Measurements from ENCODE around the gene NHERF1.

Gene NHERF1

GRCh38 chr17:74752415-74752814, 4.0 kb downstream of the NHERF1 start:
- Histone ChIP-seq H3K9me3 (ENCODE audit: control insufficient read depth, insufficient read depth, low read depth, low read length) (no peaks in the 10 kb centered on the region), H3K36me3 (ENCODE audit: control insufficient read depth in 2 of 2, insufficient read depth in 1 of 2, low read length in 2 of 2) (no peaks in the 10 kb centered on the region), H3K4me3 (ENCODE audit: low read depth, low read length) (no peak overlapping the region), H3K27ac (ENCODE audit: extremely low read depth, low read depth, low read length) (no peak overlapping the region), H3K4me1 (ENCODE audit: control insufficient read depth, insufficient read depth, low read length) (peaks cover 7% of the 10 kb centered on the region)
- TF ChIP-seq ZNF391 (tag by site-specific recombination; IDR thresholded peaks at IDR 0.05; ENCODE audit: borderline replicate concordance, low read depth) (no peak), KLF16 (tag by site-specific recombination; IDR thresholded peaks at IDR 0.05) (no peak), REPIN1 (tag by site-specific recombination; IDR thresholded peaks at IDR 0.05; ENCODE audit: low read depth) (no peak), ZBTB21 (tag by site-specific recombination; IDR thresholded peaks at IDR 0.05) (no peak), BCL11A (tag by site-specific recombination; IDR thresholded peaks at IDR 0.05; ENCODE audit: low read depth) (no peak), SALL2 (tag by site-specific recombination; IDR thresholded peaks at IDR 0.05; ENCODE audit: borderline replicate concordance) (no peak), ZNF792 (tag by site-specific recombination; IDR thresholded peaks at IDR 0.05) (no peak), ZNF692 (tag by site-specific recombination; IDR thresholded peaks at IDR 0.05) (no peak), ZNF350 (tag by site-specific recombination; IDR thresholded peaks at IDR 0.05) (no peak), ZNF521 (tag by site-specific recombination; IDR thresholded peaks at IDR 0.05) (no peak), ZNF660 (tag by site-specific recombination; IDR thresholded peaks at IDR 0.05) (no peak), ZBTB1 (tag by site-specific recombination; IDR thresholded peaks at IDR 0.05) (no peak), MYNN (tag by site-specific recombination; IDR thresholded peaks at IDR 0.05; ENCODE audit: borderline replicate concordance) (no peak), ZSCAN16 (tag by site-specific recombination; IDR thresholded peaks at IDR 0.05) (no peak), ZNF560 (tag by site-specific recombination; IDR thresholded peaks at IDR 0.05; ENCODE audit: borderline replicate concordance) (no peak)
- TF ChIP-seq, protein P1, sequence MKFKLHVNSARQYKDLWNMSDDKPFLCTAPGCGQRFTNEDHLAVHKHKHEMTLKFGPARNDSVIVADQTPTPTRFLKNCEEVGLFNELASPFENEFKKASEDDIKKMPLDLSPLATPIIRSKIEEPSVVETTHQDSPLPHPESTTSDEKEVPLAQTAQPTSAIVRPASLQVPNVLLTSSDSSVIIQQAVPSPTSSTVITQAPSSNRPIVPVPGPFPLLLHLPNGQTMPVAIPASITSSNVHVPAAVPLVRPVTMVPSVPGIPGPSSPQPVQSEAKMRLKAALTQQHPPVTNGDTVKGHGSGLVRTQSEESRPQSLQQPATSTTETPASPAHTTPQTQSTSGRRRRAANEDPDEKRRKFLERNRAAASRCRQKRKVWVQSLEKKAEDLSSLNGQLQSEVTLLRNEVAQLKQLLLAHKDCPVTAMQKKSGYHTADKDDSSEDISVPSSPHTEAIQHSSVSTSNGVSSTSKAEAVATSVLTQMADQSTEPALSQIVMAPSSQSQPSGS (tag by site-specific recombination; IDR thresholded peaks at IDR 0.05; ENCODE audit: low read depth) = no peak
- TF ChIP-seq, protein P2, sequence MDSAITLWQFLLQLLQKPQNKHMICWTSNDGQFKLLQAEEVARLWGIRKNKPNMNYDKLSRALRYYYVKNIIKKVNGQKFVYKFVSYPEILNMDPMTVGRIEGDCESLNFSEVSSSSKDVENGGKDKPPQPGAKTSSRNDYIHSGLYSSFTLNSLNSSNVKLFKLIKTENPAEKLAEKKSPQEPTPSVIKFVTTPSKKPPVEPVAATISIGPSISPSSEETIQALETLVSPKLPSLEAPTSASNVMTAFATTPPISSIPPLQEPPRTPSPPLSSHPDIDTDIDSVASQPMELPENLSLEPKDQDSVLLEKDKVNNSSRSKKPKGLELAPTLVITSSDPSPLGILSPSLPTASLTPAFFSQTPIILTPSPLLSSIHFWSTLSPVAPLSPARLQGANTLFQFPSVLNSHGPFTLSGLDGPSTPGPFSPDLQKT (IDR thresholded peaks at IDR 0.05; ENCODE audit: borderline replicate concordance, low read depth, low read length) = no peak
- CTCF ChIA-PET = interaction anchor here (0.6 to 1.9 kb wide), 4 partner anchors 8 to 212 kb away, joined by 3 to 6 read pairs (median 4); no protein-coding TSS in a partner anchor
- POLR2A ChIA-PET = no interaction called here

- ChIA-PET POLR2A (interaction anchor here (1.5 kb wide), 1 partner anchor 18 kb away, joined by 3 read pairs; no protein-coding TSS in a partner anchor), CTCF (interaction anchor here (1.3 to 1.9 kb wide), 2 partner anchors 8 to 38 kb away, joined by 5 to 6 read pairs; no protein-coding TSS in a partner anchor)
- H3K9me3 ChIP-seq (ENCODE audit: control insufficient read depth, insufficient read depth, low read depth, low read length) = no peaks in the 10 kb centered on the region
- H3K4me3 ChIP-seq (ENCODE audit: low read depth, low read length) = no peak overlapping the region
- TF ChIP-seq ZNF623 (tag by site-specific recombination; IDR thresholded peaks at IDR 0.05) (no peak), ZNF600 (tag by site-specific recombination; IDR thresholded peaks at IDR 0.05) (0 out of 2 replicates have a peak, but pooled peaks have one; percentile 23), ZNF121 (tag by site-specific recombination; IDR thresholded peaks at IDR 0.05) (no peak), ZNF280D (tag by site-specific recombination; IDR thresholded peaks at IDR 0.05) (no peak), HOXC10 (CRISPR knock-in tag; IDR thresholded peaks at IDR 0.05) (no peak)
- H3K4me1 ChIP-seq (ENCODE audit: control insufficient read depth, insufficient read depth, low read length) = peaks cover 11% of the 10 kb centered on the region
- no peak overlapping the region for H3K27ac ChIP-seq (ENCODE audit: extremely low read depth, low read depth, low read length)
- no peaks in the 10 kb centered on the region for H3K36me3 ChIP-seq (ENCODE audit: control insufficient read depth in 2 of 2, insufficient read depth in 1 of 2, low read length in 2 of 2)
These were observed 4.5 kb downstream of the NHERF1 start for GRCh38 chr17:74752822-74753401.
